ENCODE measurements around the gene CCNA2.

CCNA2 gene

GRCh38 chr4:121771869-121772268 is 51.8 kb downstream of the CCNA2 start:
- no peak for DNase-seq

GRCh38 chr4:121769341-121769740 is 54.3 kb downstream of the CCNA2 start:
- DNase-seq: no peak

GRCh38 chr4:121767166-121767565 is 56.5 kb downstream of the CCNA2 start:
- DNase-seq: no peak
